SJCRH30 (cell line): Measurements from ENCODE around the gene SV2B. TPM values are rescaled to one million over a fixed set of nuclear protein-coding genes. Genes with fewer than 3 reads are reported as not detected.

Experiments
- DNase-seq, 2 experiments: peaks; one replicate each; pipeline ENCODE4 v3.0.0-alpha.2; 2015 to 2020
- H3K27ac ChIP-seq: fragments of 250-450 bp; sonication (Bioruptor Pico); 2 replicates; pipeline ENCODE4 v1.5.1; 2020; ENCODE audit warnings: mild to moderate bottlenecking, moderate library complexity
- H3K27me3 ChIP-seq: fragments of 250-450 bp; sonication (Bioruptor Pico); 2 replicates; pipeline ENCODE4 v1.5.1; 2020; ENCODE audit warnings: mild to moderate bottlenecking, moderate library complexity
- H3K36me3 ChIP-seq: fragments of 250-450 bp; sonication (Bioruptor Pico); 2 replicates; pipeline ENCODE4 v1.5.1; 2020; ENCODE audit warnings: mild to moderate bottlenecking, moderate library complexity
- H3K4me1 ChIP-seq: fragments of 250-450 bp; sonication (Bioruptor Pico); 2 replicates; pipeline ENCODE4 v1.5.1; 2020; ENCODE audit warnings: mild to moderate bottlenecking, moderate library complexity
- H3K4me3 ChIP-seq: fragments of 250-450 bp; sonication (Bioruptor Pico); 2 replicates; pipeline ENCODE4 v1.5.1; 2020; ENCODE audit warnings: mild to moderate bottlenecking, moderate library complexity
- H3K9me3 ChIP-seq: fragments of 250-450 bp; sonication (Bioruptor Pico); replicated peaks from 2 replicates; pipeline ENCODE4 v1.5.1; 2020; ENCODE audit warnings: mild to moderate bottlenecking, moderate library complexity
- total RNA-seq: library from RNA; depleted of rRNA; stranded (reverse); fragments of >200 nt; shearing (Covaris generic); gene quantifications from 2 replicates; pipeline ENCODE4 v1.2.3, GENCODE V29; 2014

The SV2B gene
- total RNA-seq, 1 experiment from 2014 or later, result not detected

GRCh38 chr15:91209318-91209717 is 109.3 kb downstream of the SV2B start:
- Histone ChIP-seq H3K27ac (no peak overlapping the region), H3K9me3 (no peaks in the 10 kb centered on the region), H3K4me3 (no peak overlapping the region), H3K27me3 (0 out of 2 replicates have a peak, but pooled peaks cover 3% of the 10 kb centered on the region), H3K4me1 (no peaks in the 10 kb centered on the region), H3K36me3 (no peaks in the 10 kb centered on the region)
- DNase-seq, result no peak

DNA sequence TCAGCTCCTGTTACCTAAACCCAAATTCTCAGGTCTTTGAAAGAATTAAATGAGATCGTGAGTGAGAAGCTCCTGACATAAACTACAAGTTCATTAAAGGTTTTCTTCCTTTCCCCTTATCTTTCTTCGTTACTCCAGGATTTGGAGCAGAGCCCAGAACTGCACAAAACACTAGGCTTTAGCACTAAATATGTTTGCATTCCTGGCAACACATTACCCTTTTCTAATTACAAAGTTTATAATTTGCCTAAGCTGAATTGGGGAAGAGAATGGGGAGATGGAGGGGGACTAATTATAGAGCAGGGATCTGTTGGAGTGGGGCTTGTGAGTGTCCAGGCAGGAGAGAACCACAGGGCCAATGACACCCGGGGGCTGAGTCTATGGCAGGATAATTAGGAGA is 109.7 kb downstream of the SV2B start:
- H3K9me3 ChIP-seq, result no peaks in the 10 kb centered on the region
- no peaks in the 10 kb centered on the region for H3K36me3 ChIP-seq
- no peak overlapping the region for H3K27ac ChIP-seq
- H3K4me3 ChIP-seq, result no peak overlapping the region
- no peaks in the 10 kb centered on the region for H3K4me1 ChIP-seq
- 0 out of 2 replicates have a peak, but pooled peaks cover 3% of the 10 kb centered on the region for H3K27me3 ChIP-seq
- DNase-seq, result no peak

DNA sequence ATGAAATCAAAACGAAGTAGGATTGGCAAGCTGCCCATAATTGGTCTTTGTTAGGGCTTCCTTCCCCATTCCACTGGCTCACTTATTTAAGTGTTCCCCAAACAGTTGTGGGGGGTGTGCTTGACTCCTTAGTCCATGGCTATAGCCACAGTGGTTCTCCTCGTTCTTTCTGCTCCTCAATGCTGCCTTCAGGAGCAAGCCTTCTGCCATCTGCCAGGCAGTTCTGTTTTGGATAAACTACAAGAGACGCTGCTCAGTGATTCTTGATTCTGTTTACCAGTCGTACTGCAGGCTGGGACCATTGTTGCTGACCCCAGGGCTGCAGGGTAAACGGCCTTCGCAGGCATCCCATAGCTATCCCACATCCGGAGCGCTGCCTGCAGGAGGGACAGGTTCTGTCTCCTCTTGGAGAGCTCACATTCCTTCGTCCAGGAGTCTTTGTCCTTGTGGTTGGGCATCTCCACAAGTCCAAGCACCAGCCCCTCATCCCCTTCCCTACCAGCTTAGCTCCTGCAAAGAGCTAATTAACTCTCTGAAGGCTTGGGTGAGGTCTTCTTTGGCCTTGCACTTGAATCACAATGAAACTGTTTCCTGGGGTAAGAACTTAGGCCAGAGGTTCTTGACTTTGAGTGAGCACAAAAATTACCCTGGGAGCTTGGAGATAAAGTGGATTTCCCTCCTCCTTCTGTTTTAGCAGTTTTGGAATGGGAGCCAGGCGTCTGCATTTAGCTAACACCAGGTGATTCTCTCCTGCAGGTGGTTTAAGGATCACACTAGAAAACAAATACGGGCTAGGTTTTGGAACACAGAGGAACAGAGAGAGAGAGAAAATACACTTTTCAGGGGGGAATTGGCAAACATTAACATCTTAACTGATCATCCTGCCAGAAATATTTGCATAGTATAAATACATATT is 114.9 kb downstream of the SV2B start:
- H3K4me3 ChIP-seq, result no peak overlapping the region
- no peak overlapping the region for H3K27ac ChIP-seq
- H3K27me3 ChIP-seq, result no peaks in the 10 kb centered on the region
- no peaks in the 10 kb centered on the region for H3K9me3 ChIP-seq
- no peaks in the 10 kb centered on the region for H3K36me3 ChIP-seq
- H3K4me1 ChIP-seq, result no peaks in the 10 kb centered on the region
- no peak for DNase-seq

DNA sequence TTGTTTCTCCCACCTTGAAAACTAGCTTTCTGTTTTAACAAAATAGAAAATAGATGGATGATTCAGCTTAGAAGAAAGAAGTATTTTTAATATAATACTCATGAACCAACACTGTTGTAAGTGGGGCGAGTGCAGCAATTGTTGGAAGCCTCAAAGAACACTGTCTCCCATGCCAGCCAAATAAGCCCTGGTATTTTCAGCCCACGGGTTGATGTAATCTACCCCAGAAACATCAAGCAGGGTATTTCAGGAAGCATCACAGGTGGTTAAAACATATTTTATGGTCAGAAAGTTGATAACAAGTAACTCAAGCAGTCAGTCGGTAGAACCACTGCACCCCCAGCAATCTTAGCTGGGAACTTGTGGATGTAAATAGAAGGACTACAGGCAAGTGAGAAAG is 115.9 kb downstream of the SV2B start:
- H3K27ac ChIP-seq, result no peak overlapping the region
- no peak overlapping the region for H3K4me3 ChIP-seq
- H3K36me3 ChIP-seq, result no peaks in the 10 kb centered on the region
- H3K27me3 ChIP-seq, result no peaks in the 10 kb centered on the region
- DNase-seq, result no peak
- H3K9me3 ChIP-seq, result no peaks in the 10 kb centered on the region
- no peaks in the 10 kb centered on the region for H3K4me1 ChIP-seq

DNA sequence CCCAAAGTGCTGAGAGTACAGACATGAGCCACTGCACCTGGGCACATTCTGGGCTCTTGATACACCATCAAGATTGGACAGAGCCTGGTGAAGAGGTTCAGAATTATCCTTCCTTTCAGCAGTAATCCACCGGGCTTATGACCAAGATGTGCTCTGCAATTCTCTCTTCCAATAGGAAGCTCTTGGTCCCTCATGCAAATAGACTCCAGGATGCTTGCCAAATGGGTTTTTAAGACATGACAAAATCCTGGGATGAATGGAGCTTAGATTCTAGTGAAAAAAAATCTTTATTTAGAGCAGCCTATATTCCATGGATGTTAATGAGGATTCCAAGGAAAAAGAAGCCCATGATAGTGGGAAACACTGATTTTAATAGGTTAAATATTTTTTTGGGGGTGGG is 119.1 kb downstream of the SV2B start:
- Histone ChIP-seq H3K27me3 (no peaks in the 10 kb centered on the region), H3K9me3 (no peaks in the 10 kb centered on the region), H3K4me1 (no peaks in the 10 kb centered on the region), H3K27ac (no peak overlapping the region), H3K36me3 (no peaks in the 10 kb centered on the region), H3K4me3 (no peak overlapping the region)
- no peak for DNase-seq

DNA sequence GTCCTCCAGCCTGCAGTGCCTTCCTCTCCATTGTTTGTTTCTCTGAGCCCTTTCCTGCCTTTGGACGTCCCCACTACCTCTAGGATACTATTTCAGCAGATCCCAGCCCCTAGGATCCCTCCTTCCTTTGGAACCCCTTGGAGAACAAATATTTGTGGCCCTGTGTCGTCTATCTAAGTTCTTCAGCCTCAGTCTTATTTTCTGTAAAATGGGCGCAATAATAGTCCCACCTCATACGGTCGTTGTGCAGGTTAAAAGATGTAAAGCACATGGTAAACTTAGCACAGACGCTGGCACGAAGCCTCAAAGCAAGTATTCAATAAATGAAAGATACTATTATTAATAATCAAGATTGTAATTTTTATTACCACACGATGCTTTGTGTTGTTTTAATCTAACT is 122.0 kb downstream of the SV2B start:
- no peak overlapping the region for H3K27ac ChIP-seq
- no peaks in the 10 kb centered on the region for H3K27me3 ChIP-seq
- no peaks in the 10 kb centered on the region for H3K36me3 ChIP-seq
- H3K9me3 ChIP-seq, result no peaks in the 10 kb centered on the region
- H3K4me3 ChIP-seq, result no peak overlapping the region
- no peaks in the 10 kb centered on the region for H3K4me1 ChIP-seq
- DNase-seq, result no peak

GRCh38 chr15:91223863-91224262 is 123.8 kb downstream of the SV2B start:
- Histone ChIP-seq H3K27me3 (no peaks in the 10 kb centered on the region; the same call in 1 of the 2 replicates), H3K4me1 (no peaks in the 10 kb centered on the region), H3K4me3 (no peak overlapping the region), H3K27ac (no peak overlapping the region), H3K9me3 (no peaks in the 10 kb centered on the region), H3K36me3 (no peaks in the 10 kb centered on the region)
- no peak for DNase-seq

- Histone ChIP-seq H3K27ac (no peak overlapping the region), H3K4me1 (no peaks in the 10 kb centered on the region), H3K4me3 (no peak overlapping the region), H3K9me3 (no peaks in the 10 kb centered on the region), H3K27me3 (peaks cover 3% of the 10 kb centered on the region; the same call in 1 of the 2 replicates), H3K36me3 (no peaks in the 10 kb centered on the region)
- peak; percentile 12 to 66 for DNase-seq
These were observed 124.8 kb downstream of the SV2B start for GRCh38 chr15:91224755-91225380.

DNA sequence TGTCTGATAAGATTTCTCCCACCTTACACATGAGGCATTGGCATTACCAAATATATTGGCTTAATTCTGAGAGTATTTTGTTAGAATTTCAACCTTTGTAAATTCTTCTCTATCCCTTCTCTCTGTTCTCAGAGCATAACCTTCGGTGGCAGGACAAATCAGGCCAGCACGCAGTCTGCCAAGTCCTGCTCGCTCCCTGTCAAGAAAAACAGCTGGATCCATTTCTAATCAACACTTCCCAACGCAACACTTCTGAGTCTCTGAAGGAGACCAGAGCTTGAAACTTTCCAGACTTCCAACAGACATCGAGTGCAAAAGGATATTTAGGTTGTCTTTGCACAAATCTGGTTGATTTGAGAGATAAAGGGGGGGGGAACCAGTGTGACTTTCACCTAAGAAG is 125.7 kb downstream of the SV2B start:
- no peak for DNase-seq
- H3K4me3 ChIP-seq, result no peak overlapping the region
- H3K27ac ChIP-seq, result no peak overlapping the region
- H3K36me3 ChIP-seq, result no peaks in the 10 kb centered on the region
- H3K27me3 ChIP-seq, result peaks cover 3% of the 10 kb centered on the region; the same call in 1 of the 2 replicates
- no peaks in the 10 kb centered on the region for H3K4me1 ChIP-seq
- H3K9me3 ChIP-seq, result no peaks in the 10 kb centered on the region

- Histone ChIP-seq H3K9me3 (no peaks in the 10 kb centered on the region), H3K4me1 (no peaks in the 10 kb centered on the region), H3K4me3 (no peak overlapping the region), H3K36me3 (no peaks in the 10 kb centered on the region), H3K27me3 (peaks cover 3% of the 10 kb centered on the region; the same call in 1 of the 2 replicates), H3K27ac (no peak overlapping the region)
- DNase-seq, result no peak
These were observed 127.1 kb downstream of the SV2B start for GRCh38 chr15:91227117-91227516.

GRCh38 chr15:91227766-91228165 is 127.7 kb downstream of the SV2B start:
- Histone ChIP-seq H3K27me3 (peaks cover 3% of the 10 kb centered on the region; the same call in 1 of the 2 replicates), H3K4me1 (no peaks in the 10 kb centered on the region), H3K36me3 (no peaks in the 10 kb centered on the region), H3K9me3 (no peaks in the 10 kb centered on the region), H3K27ac (no peak overlapping the region), H3K4me3 (no peak overlapping the region)
- DNase-seq, result no peak

DNA sequence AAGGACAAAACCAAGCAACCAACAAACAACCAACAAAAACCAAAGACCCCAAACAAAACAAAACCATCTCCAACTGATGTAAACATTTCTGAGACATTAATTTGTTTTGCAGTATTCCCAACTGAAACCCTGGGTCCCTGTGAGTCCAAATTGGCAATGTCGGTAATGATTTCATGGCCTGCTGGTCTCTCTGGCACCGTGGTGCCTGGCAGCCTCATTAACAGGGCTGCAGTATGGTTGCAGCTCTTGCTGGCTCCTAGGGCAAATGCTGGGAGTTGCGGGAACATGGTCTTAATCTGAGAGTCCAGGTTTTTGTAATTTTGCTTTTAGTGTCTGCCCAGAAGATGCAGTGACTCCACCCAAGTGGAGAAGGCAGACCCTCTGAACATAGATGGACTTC is 128.3 kb downstream of the SV2B start:
- H3K27ac ChIP-seq, result no peak overlapping the region
- H3K36me3 ChIP-seq, result no peaks in the 10 kb centered on the region
- H3K4me3 ChIP-seq, result no peak overlapping the region
- DNase-seq, result no peak
- no peaks in the 10 kb centered on the region for H3K9me3 ChIP-seq
- H3K4me1 ChIP-seq, result no peaks in the 10 kb centered on the region
- peaks cover 3% of the 10 kb centered on the region; the same call in 1 of the 2 replicates for H3K27me3 ChIP-seq

DNA sequence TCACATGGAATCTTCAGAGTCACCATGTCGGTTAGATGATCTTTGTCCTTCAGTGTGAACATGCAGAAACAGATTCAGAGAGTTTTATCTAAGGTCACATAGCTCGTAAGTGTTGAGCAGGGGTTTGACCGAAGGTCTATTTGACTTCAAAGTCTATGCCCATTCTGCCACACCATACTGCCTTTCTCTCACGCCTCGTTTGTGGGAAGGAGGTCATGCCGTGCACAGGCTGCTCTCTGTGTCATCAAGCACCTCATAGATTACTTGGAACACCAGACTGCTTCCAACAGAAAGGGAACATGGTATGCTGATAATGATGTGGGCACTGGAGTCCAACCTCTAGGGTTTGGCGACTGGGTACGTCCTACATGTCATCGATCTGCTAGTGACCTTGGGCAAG is 128.8 kb downstream of the SV2B start:
- Histone ChIP-seq H3K9me3 (no peaks in the 10 kb centered on the region), H3K27ac (no peak overlapping the region), H3K27me3 (peaks cover 3% of the 10 kb centered on the region; the same call in 1 of the 2 replicates), H3K4me1 (no peaks in the 10 kb centered on the region), H3K4me3 (no peak overlapping the region), H3K36me3 (no peaks in the 10 kb centered on the region)
- DNase-seq, result no peak

- no peak for DNase-seq
- H3K4me1 ChIP-seq, result no peaks in the 10 kb centered on the region
- no peaks in the 10 kb centered on the region for H3K36me3 ChIP-seq
- H3K4me3 ChIP-seq, result no peak overlapping the region
- H3K27ac ChIP-seq, result no peak overlapping the region
- no peaks in the 10 kb centered on the region for H3K9me3 ChIP-seq
- peaks cover 3% of the 10 kb centered on the region; the same call in 1 of the 2 replicates for H3K27me3 ChIP-seq
These were observed 131.6 kb downstream of the SV2B start for GRCh38 chr15:91231703-91232102.

DNA sequence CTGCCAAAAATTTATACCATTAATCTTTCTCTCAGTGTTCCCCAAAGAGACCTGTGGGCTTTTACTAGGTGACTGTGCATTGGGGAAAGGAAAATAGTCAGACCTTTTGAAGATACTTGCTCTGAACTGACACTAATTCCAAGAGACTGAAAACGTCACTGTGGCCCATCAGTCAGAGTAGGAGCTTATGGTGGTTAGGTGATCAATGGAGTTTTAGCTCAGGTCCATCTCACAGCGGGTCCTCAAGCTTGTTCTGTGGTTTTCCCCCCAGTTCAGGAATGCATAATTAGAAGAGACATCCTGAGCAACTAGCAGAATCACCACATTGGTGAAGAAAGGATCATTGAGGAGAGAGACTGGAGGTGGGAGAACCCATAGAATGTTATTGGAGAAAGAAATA is 134.7 kb downstream of the SV2B start:
- no peaks in the 10 kb centered on the region for H3K9me3 ChIP-seq

More for the DNA sequence above, 134.7 kb downstream of the SV2B start:
- Histone ChIP-seq H3K27ac (no peak overlapping the region), H3K36me3 (no peaks in the 10 kb centered on the region), H3K4me1 (no peaks in the 10 kb centered on the region), H3K4me3 (no peak overlapping the region), H3K27me3 (0 out of 2 replicates have a peak, but pooled peaks cover under 1% of the 10 kb centered on the region)
- DNase-seq, result no peak
